HG02610 (cell line): ENCODE measurements around the gene SPATS1.

Experiments used
- ATAC-seq: cut with Tn5 transposase; IDR thresholded peaks from one replicate; pipeline ENCODE4 v1.9.1; 2021; ENCODE audit warnings: mild to moderate bottlenecking, moderate library complexity; ENCODE audit not compliant: unreplicated experiment

The SPATS1 gene

GRCh38 chr6:44386364-44386928, 44.0 kb downstream of the SPATS1 start:
- ATAC-seq = no peak

DNA sequence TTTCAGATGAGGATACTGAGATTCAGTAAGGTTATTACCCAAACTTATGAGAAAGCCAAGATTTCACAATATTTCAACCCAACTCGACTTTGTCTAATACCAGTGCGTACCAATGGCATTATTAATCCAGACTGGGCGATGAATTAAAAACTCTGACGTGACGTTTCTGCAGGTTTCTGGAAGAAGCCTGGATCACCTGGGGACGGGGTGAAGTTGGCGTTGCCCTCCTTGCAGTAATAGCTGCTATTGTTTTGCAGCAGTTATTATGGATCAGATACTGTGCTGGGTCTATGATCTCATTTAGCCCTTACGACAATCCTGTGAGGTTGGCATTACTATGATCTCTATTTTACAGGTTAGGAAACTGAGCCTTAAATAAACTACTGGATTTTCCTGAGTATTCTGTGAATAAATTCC, 44.5 kb downstream of the SPATS1 start:
- ATAC-seq = no peak

DNA sequence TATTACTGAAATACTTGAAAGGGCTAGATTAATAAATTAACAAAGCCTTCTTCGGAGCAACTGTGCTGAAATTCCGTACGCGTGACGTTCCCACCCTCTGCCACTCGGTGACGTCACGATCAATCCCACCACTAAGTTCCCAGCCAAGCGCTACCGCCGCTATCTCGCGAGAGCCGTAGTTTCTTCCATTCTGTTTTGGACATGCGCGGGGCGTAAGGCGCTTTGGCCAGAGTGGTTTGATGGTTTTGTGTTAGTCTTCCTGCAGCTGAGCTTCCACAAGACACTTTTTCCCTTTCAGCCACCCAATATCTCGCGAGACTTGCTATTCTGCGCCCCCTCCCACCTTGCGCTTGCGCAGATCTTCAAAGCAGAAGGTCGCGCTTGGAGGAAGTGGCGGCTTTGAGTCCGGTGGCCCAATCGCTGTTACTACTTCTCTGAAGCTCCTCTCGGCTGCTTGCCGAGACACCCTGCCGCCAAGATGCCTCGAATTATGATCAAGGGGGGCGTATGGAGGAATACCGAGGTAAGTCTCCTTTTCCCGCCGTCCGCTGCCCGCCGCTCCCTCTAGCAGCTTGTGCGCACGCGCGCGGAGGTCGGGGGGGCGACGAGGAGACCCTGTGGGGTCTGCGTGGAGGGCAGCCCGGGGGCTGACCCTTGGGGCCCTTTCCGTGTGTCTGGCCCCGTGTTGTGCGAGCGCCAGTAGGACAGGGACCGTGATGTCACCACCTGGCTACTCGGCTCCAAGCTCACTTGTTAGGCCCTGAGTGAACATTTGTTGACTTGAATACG, 45.1 kb downstream of the SPATS1 start, which contains the start of gene CDC5L:
Gene CDC5L, plus strand, starts transcription at position 361 of the 789 bp plus-strand sequence. Its CDS starts 118 bp downstream, at position 479.
- peak; percentile 91 for ATAC-seq

DNA sequence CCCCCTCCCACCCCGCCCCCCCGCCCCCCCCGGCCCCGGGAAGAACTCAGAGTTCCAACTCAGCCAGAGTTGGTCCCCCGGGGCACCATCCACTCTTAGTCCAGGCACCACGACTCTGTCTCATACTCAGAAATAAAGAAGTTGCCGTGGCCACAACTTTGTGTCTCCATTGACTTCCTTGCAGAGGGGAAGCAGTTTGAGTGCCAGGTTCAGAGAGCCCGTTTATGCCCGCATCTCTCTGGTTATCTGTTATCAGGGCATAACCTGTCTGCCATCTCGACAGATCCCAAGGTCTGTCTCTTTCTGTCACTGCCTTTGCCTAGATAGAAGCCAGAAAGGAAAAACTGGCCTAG, 45.7 kb downstream of the SPATS1 start:
- ATAC-seq = no peak

DNA sequence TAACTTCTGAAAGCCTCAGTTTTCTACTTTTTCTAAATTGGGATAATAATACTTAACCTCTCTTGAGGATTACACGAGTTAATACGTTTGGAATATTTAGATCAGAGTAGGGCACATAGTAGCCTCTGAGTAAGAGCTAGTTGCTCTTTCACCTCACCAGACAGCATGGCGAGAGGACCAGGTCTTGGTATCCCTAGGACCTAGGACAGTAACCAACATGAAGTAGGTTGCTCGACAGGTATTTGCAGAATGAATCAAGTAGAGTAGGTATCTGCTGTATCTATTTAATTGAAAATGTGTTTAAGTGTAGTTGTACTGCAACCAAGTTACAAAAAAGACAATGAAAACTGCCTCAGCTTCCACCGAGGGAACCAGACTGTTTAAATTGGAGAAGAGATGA, 46.4 kb downstream of the SPATS1 start:
- ATAC-seq = no peak

DNA sequence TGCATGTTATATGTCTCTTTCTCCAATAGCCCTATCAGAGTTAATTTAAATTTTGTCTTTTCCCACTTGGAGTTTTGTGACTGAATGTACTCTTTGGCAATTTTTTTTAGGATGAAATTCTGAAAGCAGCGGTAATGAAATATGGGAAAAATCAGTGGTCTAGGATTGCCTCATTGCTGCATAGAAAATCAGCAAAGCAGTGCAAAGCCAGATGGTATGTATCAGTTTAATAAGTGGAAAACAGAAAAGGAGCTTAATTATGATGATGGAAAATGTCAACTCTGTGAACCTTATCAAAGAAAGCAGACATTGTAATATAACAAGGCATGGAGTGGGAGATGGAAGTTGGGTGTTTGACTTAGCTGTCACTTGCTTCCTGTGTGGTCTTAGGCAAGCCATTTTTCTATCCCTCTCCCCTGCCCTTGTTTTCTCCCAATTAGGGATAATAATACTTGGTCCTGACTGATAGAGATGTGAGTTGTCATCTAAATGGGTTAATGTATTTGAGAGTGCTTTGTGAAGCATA, 47.8 kb downstream of the SPATS1 start:
- no peak for ATAC-seq
